ENCODE measurements around the gene UBE2V1. TPM values are rescaled to one million over a fixed set of nuclear protein-coding genes. Genes with fewer than 3 reads are reported as not detected.
"Not testable (repeated sequence)": the region's sequence is repeated elsewhere in the genome, so short reads cannot be mapped to it uniquely, and the experiment has no call there.

The UBE2V1 gene
- total RNA-seq, 3 donors from 2014 or later (not counting 1 experiment from before 2014, with no cell fraction given), result 194 to 238 (median 236) TPM

DNA sequence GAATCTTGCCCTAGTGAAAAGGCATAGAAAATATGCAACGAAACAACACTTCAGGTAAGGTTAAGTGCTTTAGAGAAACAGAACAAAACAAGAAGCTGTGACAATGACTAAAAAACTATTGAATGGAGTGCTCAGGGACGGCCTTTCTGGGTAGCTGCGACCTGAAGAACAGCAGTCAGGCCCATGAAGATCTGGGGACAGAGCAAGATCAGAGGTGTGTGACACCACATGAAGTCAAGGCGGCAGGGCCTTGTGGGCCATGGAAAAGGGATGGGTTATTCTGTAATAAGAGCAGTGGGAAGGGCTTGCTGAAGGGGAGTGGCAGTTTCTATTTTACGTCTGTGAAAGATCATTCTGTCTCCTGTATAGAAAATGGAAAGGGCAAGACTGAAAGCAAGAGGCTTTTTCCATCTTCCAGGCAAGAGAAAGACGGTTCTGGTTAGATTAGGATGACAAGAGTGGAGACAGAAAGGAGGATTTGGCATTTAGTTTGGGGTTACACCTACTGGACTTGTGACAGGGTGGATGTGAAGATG lies 5.1 kb downstream of the UBE2V1 start:
- H3K4me3 ChIP-seq (ENCODE audit: low read length), result no peak overlapping the region
- H3K27me3 Mint-ChIP-seq (ENCODE audit: low read depth in 2 of 2), result no peaks in the 10 kb centered on the region
- 72% methylated on average over 6 of the region's 6 CpGs for WGBS (ENCODE audit: insufficient coverage)
- peak overlapping the region; percentile 53 for H3K4me3 Mint-ChIP-seq
- TF ChIP-seq, protein P1, sequence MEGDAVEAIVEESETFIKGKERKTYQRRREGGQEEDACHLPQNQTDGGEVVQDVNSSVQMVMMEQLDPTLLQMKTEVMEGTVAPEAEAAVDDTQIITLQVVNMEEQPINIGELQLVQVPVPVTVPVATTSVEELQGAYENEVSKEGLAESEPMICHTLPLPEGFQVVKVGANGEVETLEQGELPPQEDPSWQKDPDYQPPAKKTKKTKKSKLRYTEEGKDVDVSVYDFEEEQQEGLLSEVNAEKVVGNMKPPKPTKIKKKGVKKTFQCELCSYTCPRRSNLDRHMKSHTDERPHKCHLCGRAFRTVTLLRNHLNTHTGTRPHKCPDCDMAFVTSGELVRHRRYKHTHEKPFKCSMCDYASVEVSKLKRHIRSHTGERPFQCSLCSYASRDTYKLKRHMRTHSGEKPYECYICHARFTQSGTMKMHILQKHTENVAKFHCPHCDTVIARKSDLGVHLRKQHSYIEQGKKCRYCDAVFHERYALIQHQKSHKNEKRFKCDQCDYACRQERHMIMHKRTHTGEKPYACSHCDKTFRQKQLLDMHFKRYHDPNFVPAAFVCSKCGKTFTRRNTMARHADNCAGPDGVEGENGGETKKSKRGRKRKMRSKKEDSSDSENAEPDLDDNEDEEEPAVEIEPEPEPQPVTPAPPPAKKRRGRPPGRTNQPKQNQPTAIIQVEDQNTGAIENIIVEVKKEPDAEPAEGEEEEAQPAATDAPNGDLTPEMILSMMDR (IDR thresholded peaks at IDR 0.05), result no peak
- peak overlapping the region; percentile 95 to 99 for H3K27ac Mint-ChIP-seq
- intact Hi-C loops (cut with micrococcal nuclease), result no loop called here
- H3K9me3 ChIP-seq (ENCODE audit: control insufficient read depth, insufficient read depth, low read length), result no peaks in the 10 kb centered on the region
- H3K9me3 Mint-ChIP-seq, result no peaks in the 10 kb centered on the region
- no peaks in the 10 kb centered on the region for H3K27me3 ChIP-seq (ENCODE audit: control insufficient read depth, insufficient read depth, low read length)
- no peaks in the 10 kb centered on the region for H3K36me3 Mint-ChIP-seq
- H3K36me3 ChIP-seq (ENCODE audit: control insufficient read depth, insufficient read depth, low read length), result peaks cover 3% of the 10 kb centered on the region
- peaks cover 77 to 83% of the 10 kb centered on the region in 2 donors for H3K4me1 Mint-ChIP-seq
- peak overlapping the region; percentile 39 for H3K27ac ChIP-seq (ENCODE audit: low read length)
- DNase-seq, result no peak
- peaks cover 68% of the 10 kb centered on the region for H3K4me1 ChIP-seq (ENCODE audit: control insufficient read depth, insufficient read depth, low read length)
- ATAC-seq, result no peak

DNA sequence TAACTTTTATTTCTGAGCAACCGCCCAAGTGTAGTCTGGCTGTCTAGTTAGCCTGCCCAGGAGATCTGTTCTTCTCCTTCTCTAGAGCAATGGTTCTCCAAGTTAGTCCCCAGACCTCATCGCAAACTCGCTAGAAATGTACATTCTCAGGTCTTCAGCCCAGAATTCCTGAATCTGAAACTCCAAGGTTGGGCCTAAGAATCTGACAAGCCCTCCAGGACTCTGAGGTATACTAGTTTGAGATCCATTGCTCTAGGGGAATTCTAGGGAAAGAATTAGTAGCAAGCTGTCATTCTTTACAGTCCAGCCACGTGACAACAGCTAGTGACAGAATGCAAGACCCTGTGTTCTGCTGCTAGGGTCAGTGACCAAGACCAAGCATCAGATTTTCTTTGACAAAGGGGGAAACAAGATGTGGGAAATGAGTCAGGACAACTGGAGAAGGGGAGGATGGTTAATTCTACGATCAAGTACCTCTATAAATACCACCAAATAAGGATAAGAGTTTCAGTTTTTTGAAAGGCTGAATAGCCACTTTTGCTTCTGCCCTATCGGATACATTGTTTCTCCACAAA lies 5.8 kb downstream of the UBE2V1 start:
- Mint-ChIP-seq H3K36me3 (no peaks in the 10 kb centered on the region), H3K9me3 (no peaks in the 10 kb centered on the region), H3K27ac (peak overlapping the region; percentile 95 to 99), H3K4me1 (peaks cover 77 to 83% of the 10 kb centered on the region in 2 donors), H3K4me3 (peak overlapping the region; percentile 53), H3K27me3 (ENCODE audit: low read depth in 2 of 2) (no peaks in the 10 kb centered on the region)
- no peak for ATAC-seq
- TF ChIP-seq, protein P1 (IDR thresholded peaks at IDR 0.05), result no peak
- no peak for DNase-seq
- H3K27me3 ChIP-seq (ENCODE audit: control insufficient read depth, insufficient read depth, low read length), result no peaks in the 10 kb centered on the region
- no peaks in the 10 kb centered on the region for H3K9me3 ChIP-seq (ENCODE audit: control insufficient read depth, insufficient read depth, low read length)
- no peak overlapping the region for H3K27ac ChIP-seq (ENCODE audit: low read length)
- peaks cover 4% of the 10 kb centered on the region for H3K36me3 ChIP-seq (ENCODE audit: control insufficient read depth, insufficient read depth, low read length)
- H3K4me3 ChIP-seq (ENCODE audit: low read length), result no peak overlapping the region
- peaks cover 69% of the 10 kb centered on the region for H3K4me1 ChIP-seq (ENCODE audit: control insufficient read depth, insufficient read depth, low read length)
- whole genome bisulfite sequencing (ENCODE audit: insufficient coverage), result 84% methylated on average over 5 of the region's 6 CpGs
- intact Hi-C loops (cut with micrococcal nuclease), result no loop called here

DNA sequence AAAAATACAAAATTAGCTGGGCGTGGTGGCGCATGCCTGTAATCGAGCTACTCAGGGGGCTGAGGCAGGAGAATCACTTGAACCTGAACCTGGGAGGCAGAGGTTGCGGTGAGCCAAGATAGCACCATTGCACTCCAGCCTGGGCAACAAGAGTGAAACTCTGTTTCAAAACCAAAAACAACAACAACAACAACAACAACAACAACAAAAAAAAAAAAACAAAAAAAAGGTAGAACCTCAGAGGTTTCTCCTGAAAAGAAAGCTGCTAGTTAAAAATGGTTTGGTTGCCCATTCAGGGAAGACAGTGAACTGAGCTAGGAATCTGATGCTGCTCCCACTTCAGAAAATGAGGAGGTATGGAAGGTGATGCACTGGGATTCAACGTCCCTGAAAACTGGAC lies 6.3 kb downstream of the UBE2V1 start:
- H3K9me3 Mint-ChIP-seq; H3K4me3 ChIP-seq (ENCODE audit: low read length); intact Hi-C loops (cut with micrococcal nuclease); H3K36me3 Mint-ChIP-seq; H3K9me3 ChIP-seq (ENCODE audit: control insufficient read depth, insufficient read depth, low read length); ATAC-seq; DNase-seq; H3K27me3 Mint-ChIP-seq (ENCODE audit: low read depth in 2 of 2); H3K27ac ChIP-seq (ENCODE audit: low read length); H3K27me3 ChIP-seq (ENCODE audit: control insufficient read depth, insufficient read depth, low read length); H3K36me3 ChIP-seq (ENCODE audit: control insufficient read depth, insufficient read depth, low read length): not testable (repeated sequence)
- Mint-ChIP-seq H3K4me1 (peaks cover 77 to 83% of the 10 kb centered on the region in 2 donors), H3K4me3 (peak overlapping the region; percentile 35), H3K27ac (peak overlapping the region; percentile 95 to 99)
- 93% methylated on average over 5 of the region's 5 CpGs for WGBS (ENCODE audit: insufficient coverage)
- H3K4me1 ChIP-seq (ENCODE audit: control insufficient read depth, insufficient read depth, low read length), result peaks cover 66% of the 10 kb centered on the region

DNA sequence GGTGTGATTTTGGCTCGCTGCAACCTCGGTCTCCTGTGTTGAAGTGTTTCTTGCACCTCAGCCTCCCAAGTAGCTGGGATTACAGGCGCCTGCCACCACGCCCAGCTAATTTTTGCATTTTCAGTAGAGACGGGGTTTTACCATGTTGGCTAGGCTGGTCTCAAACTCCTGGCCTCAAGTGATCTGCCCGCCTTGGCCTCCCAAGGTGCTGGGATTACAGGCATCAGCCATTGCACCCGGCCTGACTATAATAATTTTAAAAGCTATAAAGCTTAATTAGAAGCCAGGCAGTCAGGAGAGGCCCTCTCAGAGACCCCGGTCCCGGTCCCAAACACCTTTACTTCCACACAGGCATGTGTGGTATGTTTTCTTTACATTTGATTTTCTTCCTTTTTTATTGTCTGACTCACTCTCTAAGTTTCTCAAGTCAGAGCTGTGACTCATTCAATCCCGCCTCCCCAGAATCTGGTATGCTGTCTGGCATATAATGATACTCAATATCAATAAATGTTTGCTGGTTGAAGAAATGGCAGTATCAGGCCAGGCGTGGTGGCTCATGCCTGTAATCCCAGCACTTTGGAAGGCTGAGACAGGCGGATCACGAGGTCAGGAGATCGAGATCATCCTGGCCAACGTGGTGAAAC lies 9.4 kb downstream of the UBE2V1 start:
- H3K36me3 Mint-ChIP-seq; intact Hi-C loops (cut with micrococcal nuclease); H3K27ac ChIP-seq (ENCODE audit: low read length); H3K9me3 Mint-ChIP-seq; H3K4me3 Mint-ChIP-seq; DNase-seq; H3K9me3 ChIP-seq (ENCODE audit: control insufficient read depth, insufficient read depth, low read length); H3K4me3 ChIP-seq (ENCODE audit: low read length); H3K27me3 Mint-ChIP-seq (ENCODE audit: low read depth in 2 of 2); H3K27me3 ChIP-seq (ENCODE audit: control insufficient read depth, insufficient read depth, low read length); H3K36me3 ChIP-seq (ENCODE audit: control insufficient read depth, insufficient read depth, low read length): not testable (repeated sequence)
- Mint-ChIP-seq H3K27ac (peak overlapping the region; percentile 5 to 35), H3K4me1 (peaks cover 70 to 71% of the 10 kb centered on the region in 2 donors)
- WGBS (ENCODE audit: insufficient coverage), result 81% methylated on average over 11 of the region's 15 CpGs
- H3K4me1 ChIP-seq (ENCODE audit: control insufficient read depth, insufficient read depth, low read length), result peaks cover 46% of the 10 kb centered on the region
- ATAC-seq, result peak in 2 of 3 donors; percentile 24 to 52

DNA sequence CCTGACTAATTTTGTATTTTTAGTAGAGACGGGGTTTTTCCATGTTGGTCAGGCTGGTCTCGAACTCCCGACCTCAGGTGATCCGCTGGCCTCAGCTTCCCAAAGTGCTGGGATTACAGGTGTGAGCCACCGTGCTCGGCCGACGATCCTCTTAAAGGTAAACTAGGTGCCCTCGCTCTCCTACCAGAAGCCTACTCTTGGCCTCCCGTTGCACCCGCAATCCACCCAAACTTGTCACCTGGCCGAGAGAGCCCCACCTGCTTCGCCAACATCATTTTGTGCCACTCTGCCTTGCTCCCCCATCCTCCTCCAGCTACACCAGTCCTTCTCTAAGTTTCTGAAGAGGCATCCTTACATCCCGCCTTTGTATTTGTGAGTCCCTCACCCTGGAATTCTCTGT lies 10.4 kb downstream of the UBE2V1 start:
- Mint-ChIP-seq H3K4me1 (peaks cover 70% of the 10 kb centered on the region in 2 donors), H3K27ac (peak overlapping the region in 1 of 2 donors; percentile 5)
- H3K27ac ChIP-seq (ENCODE audit: low read length); intact Hi-C loops (cut with micrococcal nuclease); ATAC-seq; DNase-seq; H3K9me3 Mint-ChIP-seq; H3K36me3 ChIP-seq (ENCODE audit: control insufficient read depth, insufficient read depth, low read length); H3K27me3 ChIP-seq (ENCODE audit: control insufficient read depth, insufficient read depth, low read length); H3K9me3 ChIP-seq (ENCODE audit: control insufficient read depth, insufficient read depth, low read length); H3K4me3 ChIP-seq (ENCODE audit: low read length); H3K4me3 Mint-ChIP-seq; H3K36me3 Mint-ChIP-seq; H3K27me3 Mint-ChIP-seq (ENCODE audit: low read depth in 2 of 2): not testable (repeated sequence)
- WGBS (ENCODE audit: insufficient coverage), result 92% methylated on average over 14 of the region's 14 CpGs
- peaks cover 40% of the 10 kb centered on the region for H3K4me1 ChIP-seq (ENCODE audit: control insufficient read depth, insufficient read depth, low read length)
